HCT116 (cell line): ENCODE measurements around the gene SPACA4. TPM values are rescaled to one million over a fixed set of nuclear protein-coding genes. Genes with fewer than 3 reads are reported as not detected.
"Not testable (repeated sequence)": the region's sequence is repeated elsewhere in the genome, so short reads cannot be mapped to it uniquely, and the experiment has no call there.

Source experiments
- ATAC-seq: fragments of 200-7000 bp; cut with Tn5 transposase; 2 replicates; pipeline ENCODE4 v1.9.1; 2020; ENCODE audit warnings: mild to moderate bottlenecking, moderate library complexity
- BruUV-seq: library from RNA; stranded (reverse); fragments of 400-500 nt; replicated peaks from 2 replicates; lab custom pipeline; 2021; lab: Mats Ljungman, UMichigan
- CTCF ChIA-PET: fragments of 300-600 bp; sonication (Branson Sonifier 250); formaldehyde crosslinking; loops from one replicate; lab custom pipeline; 2021; ENCODE audit warnings: antibody characterized with exemption; lab: Charles Lee
- POLR2A ChIA-PET: fragments of 300-600, 350-600 bp; sonication (Branson Sonifier 250); formaldehyde crosslinking; loops from one replicate; lab custom pipeline; 2021; ENCODE audit warnings: antibody characterized with exemption; lab: Charles Lee
- RAD21 ChIA-PET, 2 experiments: fragments of 300-600 bp; sonication (Branson Sonifier 250); formaldehyde crosslinking; loops; one replicate each; lab custom pipeline; 2023; ENCODE audit warnings: low total read pairs in 2 of 2; ENCODE audit not compliant: uncharacterized antibody in 2 of 2, unreplicated experiment in 2 of 2, low non-redundant PET in 1 of 2; lab: Charles Lee
- DNase-seq: peaks from one replicate; pipeline ENCODE4 v3.0.0-alpha.2; 2010; ENCODE audit warnings: low read depth, low spot score
- H2AFZ ChIP-seq: fragments of 200-600 bp; shearing (Covaris generic), sonication (generic); 2 replicates; pipeline ENCODE4 v1.6.1; 2017; ENCODE audit warnings: low read depth, mixed run types, mixed read lengths, antibody characterized with exemption, low read length; ENCODE audit not compliant: poor library complexity, severe bottlenecking
- H3K27ac ChIP-seq: 2 replicates; pipeline ENCODE4 v1.5.1; 2012; ENCODE audit warnings: low read depth, low read length
- H3K27me3 ChIP-seq: fragments of 200-600 bp; sonication (generic); 2 replicates; pipeline ENCODE4 v1.6.1; 2016; ENCODE audit warnings: mixed run types, low read length, mixed read lengths; ENCODE audit not compliant: insufficient read depth
- H3K36me3 ChIP-seq, 2 experiments: fragments of 200-500 bp in 1 of 2; fragments of 200-600 bp in 1 of 2; sonication (Bioruptor generic) in 1 of 2; sonication (generic) in 1 of 2; 2 replicates each; pipeline versions ENCODE4 v1.5.1 to v1.6.1; 2014 to 2016; ENCODE audit warnings: low read length in 2 of 2, inconsistent platforms in 1 of 2, mixed read lengths in 1 of 2, mixed run types in 1 of 2; ENCODE audit not compliant: insufficient read depth in 2 of 2, control insufficient read depth in 1 of 2
- H3K4me1 ChIP-seq, 2 experiments: fragments of 200-600 bp in 1 of 2; sonication (generic) in 1 of 2; 2 replicates each; pipeline versions ENCODE4 v1.5.1 to v1.6.1; 2012 to 2017; ENCODE audit warnings: low read length in 2 of 2, inconsistent platforms in 1 of 2, mild to moderate bottlenecking in 1 of 2, mixed read lengths in 1 of 2, mixed run types in 1 of 2, moderate library complexity in 1 of 2; ENCODE audit not compliant: insufficient read depth in 2 of 2, control insufficient read depth in 1 of 2
- H3K4me2 ChIP-seq: fragments of 200-600 bp; sonication (generic); 2 replicates; pipeline ENCODE4 v1.6.1; 2017; ENCODE audit warnings: mixed run types, low read length, mixed read lengths
- H3K4me3 ChIP-seq, 2 experiments: fragments of 200-600 bp in 1 of 2; sonication (generic) in 1 of 2; replicated peaks in 1 of 2; 2 replicates each; pipeline ENCODE4 v1.5.1; 2011 to 2016; ENCODE audit warnings: low read length in 2 of 2, control low read depth in 1 of 2, low read depth in 1 of 2, mild to moderate bottlenecking in 1 of 2, mixed read lengths in 1 of 2, mixed run types in 1 of 2
- H3K79me2 ChIP-seq: fragments of 200-600 bp; sonication (generic); 2 replicates; pipeline ENCODE4 v1.6.1; 2017; ENCODE audit warnings: mild to moderate bottlenecking, mixed run types, low read length, moderate library complexity, mixed read lengths; ENCODE audit not compliant: insufficient read depth
- H3K9ac ChIP-seq: fragments of 200-600 bp; sonication (generic); 2 replicates; pipeline ENCODE4 v1.6.1; 2016; ENCODE audit warnings: low read length, mixed read lengths
- H3K9me2 ChIP-seq: fragments of 200-600 bp; sonication (generic), shearing (Covaris generic); 2 replicates; pipeline ENCODE4 v1.6.1; 2017; ENCODE audit warnings: mixed run types, mild to moderate bottlenecking, moderate library complexity; ENCODE audit not compliant: insufficient read depth
- H3K9me3 ChIP-seq, 2 experiments: fragments of 200-500 bp in 1 of 2; fragments of 200-600 bp in 1 of 2; sonication (Bioruptor generic) in 1 of 2; sonication (generic) in 1 of 2; 2 replicates each; pipeline ENCODE4 v1.6.1; 2014 to 2017; ENCODE audit warnings: low read length in 2 of 2, mixed read lengths in 2 of 2, inconsistent platforms in 1 of 2, low read depth in 1 of 2, mild to moderate bottlenecking in 1 of 2, mixed run types in 1 of 2, moderate library complexity in 1 of 2; ENCODE audit not compliant: control insufficient read depth in 1 of 2, insufficient read depth in 1 of 2
- H4K20me1 ChIP-seq: fragments of 200-600 bp; sonication (generic), shearing (Covaris generic); 2 replicates; pipeline ENCODE4 v1.6.1; 2017; ENCODE audit warnings: mixed run types, mild to moderate bottlenecking, moderate library complexity; ENCODE audit not compliant: insufficient read depth
- TCF7L2 ChIP-seq: IDR thresholded peaks from 2 replicates; pipeline ENCODE4 v1.7.0; 2011; ENCODE audit warnings: borderline replicate concordance, inconsistent platforms; ENCODE audit not compliant: insufficient read depth, insufficient read length; ENCODE audit errors: extremely low read depth
- intact Hi-C: fragments of 100-400 bp; cut with micrococcal nuclease; formaldehyde crosslinking; loops from 2 replicates; pipeline ENCODE4 v1.10.0; 2022
- total RNA-seq: library from RNA; stranded (reverse); gene quantifications from one replicate; pipeline ENCODE4 v1.2.1, GENCODE V29; 2021; ENCODE audit not compliant: unreplicated experiment
- TF ChIP-seq, protein P1 (sequence below): IDR thresholded peaks from 2 replicates; pipeline ENCODE4 v1.6.1; 2011; ENCODE audit warnings: mild to moderate bottlenecking, low read length, moderate library complexity; ENCODE audit not compliant: insufficient replicate concordance; ENCODE audit errors: extremely low read depth
- TF ChIP-seq, protein P2 (sequence below), 3 experiments: fragments of 200-600 bp in 1 of 3; sonication (generic) in 1 of 3; IDR thresholded peaks in 2 of 3; conservative IDR thresholded peaks in 1 of 3; 2 replicates each; pipeline ENCODE4 v1.5.1; 2012 to 2017; ENCODE audit warnings: low read depth in 2 of 3, low read length in 2 of 3, antibody characterized with exemption in 1 of 3, borderline replicate concordance in 1 of 3, control low read depth in 1 of 3, mild to moderate bottlenecking in 1 of 3, mixed read lengths in 1 of 3, mixed run types in 1 of 3, moderate library complexity in 1 of 3; ENCODE audit not compliant: insufficient read depth in 1 of 3

The SPACA4 gene
- total RNA-seq, 1 experiment from 2014 or later = not detected

GRCh38 chr19:48631225-48631624, 24.7 kb downstream of the SPACA4 start (continued):
- TF ChIP-seq, protein P1, sequence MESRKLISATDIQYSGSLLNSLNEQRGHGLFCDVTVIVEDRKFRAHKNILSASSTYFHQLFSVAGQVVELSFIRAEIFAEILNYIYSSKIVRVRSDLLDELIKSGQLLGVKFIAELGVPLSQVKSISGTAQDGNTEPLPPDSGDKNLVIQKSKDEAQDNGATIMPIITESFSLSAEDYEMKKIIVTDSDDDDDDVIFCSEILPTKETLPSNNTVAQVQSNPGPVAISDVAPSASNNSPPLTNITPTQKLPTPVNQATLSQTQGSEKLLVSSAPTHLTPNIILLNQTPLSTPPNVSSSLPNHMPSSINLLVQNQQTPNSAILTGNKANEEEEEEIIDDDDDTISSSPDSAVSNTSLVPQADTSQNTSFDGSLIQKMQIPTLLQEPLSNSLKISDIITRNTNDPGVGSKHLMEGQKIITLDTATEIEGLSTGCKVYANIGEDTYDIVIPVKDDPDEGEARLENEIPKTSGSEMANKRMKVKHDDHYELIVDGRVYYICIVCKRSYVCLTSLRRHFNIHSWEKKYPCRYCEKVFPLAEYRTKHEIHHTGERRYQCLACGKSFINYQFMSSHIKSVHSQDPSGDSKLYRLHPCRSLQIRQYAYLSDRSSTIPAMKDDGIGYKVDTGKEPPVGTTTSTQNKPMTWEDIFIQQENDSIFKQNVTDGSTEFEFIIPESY = no peak

- H3K4me1 ChIP-seq = peaks cover 44 to 75% of the 10 kb centered on the region in 2 experiments
- peak overlapping the region; percentile 96 for H3K9ac ChIP-seq
- peaks cover 18% of the 10 kb centered on the region for H3K79me2 ChIP-seq
- ATAC-seq, H3K4me3 ChIP-seq, H4K20me1 ChIP-seq, RAD21 ChIA-PET, CTCF ChIA-PET, DNase-seq, H2AFZ ChIP-seq, H3K9me3 ChIP-seq, BruUV-seq, H3K27me3 ChIP-seq, intact Hi-C loops, H3K9me2 ChIP-seq: not testable (repeated sequence)
- peaks cover 2 to 13% of the 10 kb centered on the region in 2 experiments; a peak in 1 of 4 replicates for H3K36me3 ChIP-seq
- peak overlapping the region; percentile 93; the same call in 1 of the 2 replicates for H3K4me2 ChIP-seq
- peak overlapping the region; percentile 95 for H3K27ac ChIP-seq
- POLR2A ChIA-PET = interaction anchor here (1.3 to 2.6 kb wide), 3 partner anchors 8 to 13 kb away, joined by 4 to 16 read pairs (median 11); partner anchors contain the start of genes CA11, RPL18 and SPHK2
Measured at GRCh38 chr19:48632286-48632685, 25.7 kb downstream of the SPACA4 start.

DNA sequence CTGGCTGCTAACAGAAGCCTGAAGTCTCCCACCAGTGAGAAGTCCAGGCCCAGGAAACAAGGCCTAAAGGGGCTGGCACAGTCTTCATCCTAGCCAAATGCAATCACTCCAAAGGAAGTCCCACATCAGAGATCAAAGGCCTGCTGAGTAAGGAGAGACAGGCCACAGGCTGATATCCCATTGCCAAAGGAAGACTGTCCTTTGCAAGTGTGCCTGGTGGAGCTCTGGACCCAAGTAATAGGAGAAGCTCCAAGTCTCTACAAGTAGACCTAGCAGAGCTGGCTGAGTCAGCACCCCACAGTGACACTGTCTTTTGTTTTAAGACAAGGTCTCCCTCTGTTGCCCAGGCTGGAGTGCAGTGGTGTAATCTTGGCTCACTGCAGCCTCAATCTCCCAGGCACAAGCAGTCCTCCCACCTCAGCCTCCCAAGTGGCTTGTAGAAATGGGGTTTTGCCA, 26.2 kb downstream of the SPACA4 start:
- TF ChIP-seq TCF7L2 = peak; percentile 58
- TF ChIP-seq, protein P2, sequence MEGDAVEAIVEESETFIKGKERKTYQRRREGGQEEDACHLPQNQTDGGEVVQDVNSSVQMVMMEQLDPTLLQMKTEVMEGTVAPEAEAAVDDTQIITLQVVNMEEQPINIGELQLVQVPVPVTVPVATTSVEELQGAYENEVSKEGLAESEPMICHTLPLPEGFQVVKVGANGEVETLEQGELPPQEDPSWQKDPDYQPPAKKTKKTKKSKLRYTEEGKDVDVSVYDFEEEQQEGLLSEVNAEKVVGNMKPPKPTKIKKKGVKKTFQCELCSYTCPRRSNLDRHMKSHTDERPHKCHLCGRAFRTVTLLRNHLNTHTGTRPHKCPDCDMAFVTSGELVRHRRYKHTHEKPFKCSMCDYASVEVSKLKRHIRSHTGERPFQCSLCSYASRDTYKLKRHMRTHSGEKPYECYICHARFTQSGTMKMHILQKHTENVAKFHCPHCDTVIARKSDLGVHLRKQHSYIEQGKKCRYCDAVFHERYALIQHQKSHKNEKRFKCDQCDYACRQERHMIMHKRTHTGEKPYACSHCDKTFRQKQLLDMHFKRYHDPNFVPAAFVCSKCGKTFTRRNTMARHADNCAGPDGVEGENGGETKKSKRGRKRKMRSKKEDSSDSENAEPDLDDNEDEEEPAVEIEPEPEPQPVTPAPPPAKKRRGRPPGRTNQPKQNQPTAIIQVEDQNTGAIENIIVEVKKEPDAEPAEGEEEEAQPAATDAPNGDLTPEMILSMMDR (IDR thresholded peaks at IDR 0.05 in 2 of 3, conservative IDR thresholded peaks at IDR 0.05 in 1 of 3; ENCODE audit: borderline replicate concordance in 1 of 3, insufficient read depth in 1 of 3, low read depth in 2 of 3, low read length in 2 of 3) = no peak
- CTCF ChIA-PET = no interaction called here
- intact Hi-C loops = no loop called here
- peaks cover 39 to 75% of the 10 kb centered on the region in 2 experiments for H3K4me1 ChIP-seq
- H2AFZ ChIP-seq = no peak overlapping the region
- POLR2A ChIA-PET = interaction anchor here (1.3 to 2.6 kb wide), 3 partner anchors 9 to 14 kb away, joined by 4 to 16 read pairs (median 11); partner anchors contain the start of genes CA11, RPL18 and SPHK2
- no peaks in the 10 kb centered on the region for H3K9me2 ChIP-seq
- H4K20me1 ChIP-seq = no peaks in the 10 kb centered on the region
- peaks cover 2 to 13% of the 10 kb centered on the region in 2 experiments; a peak in 1 of 4 replicates for H3K36me3 ChIP-seq
- peak overlapping the region; percentile 95 for H3K27ac ChIP-seq
- DNase-seq = no peak
- H3K9me3 ChIP-seq = no peaks in the 10 kb centered on the region
- H3K4me2 ChIP-seq = peak overlapping the region; percentile 93
- no peaks in the 10 kb centered on the region for H3K27me3 ChIP-seq
- H3K79me2 ChIP-seq = peaks cover 18% of the 10 kb centered on the region
- RAD21 ChIA-PET = no interaction called here
- no peak overlapping the region for H3K4me3 ChIP-seq
- peak overlapping the region; percentile 96 for H3K9ac ChIP-seq
- BruUV-seq = no TSS peak
- no peak for ATAC-seq
